Measurements from ENCODE around the gene CFAP97D2.

DNA sequence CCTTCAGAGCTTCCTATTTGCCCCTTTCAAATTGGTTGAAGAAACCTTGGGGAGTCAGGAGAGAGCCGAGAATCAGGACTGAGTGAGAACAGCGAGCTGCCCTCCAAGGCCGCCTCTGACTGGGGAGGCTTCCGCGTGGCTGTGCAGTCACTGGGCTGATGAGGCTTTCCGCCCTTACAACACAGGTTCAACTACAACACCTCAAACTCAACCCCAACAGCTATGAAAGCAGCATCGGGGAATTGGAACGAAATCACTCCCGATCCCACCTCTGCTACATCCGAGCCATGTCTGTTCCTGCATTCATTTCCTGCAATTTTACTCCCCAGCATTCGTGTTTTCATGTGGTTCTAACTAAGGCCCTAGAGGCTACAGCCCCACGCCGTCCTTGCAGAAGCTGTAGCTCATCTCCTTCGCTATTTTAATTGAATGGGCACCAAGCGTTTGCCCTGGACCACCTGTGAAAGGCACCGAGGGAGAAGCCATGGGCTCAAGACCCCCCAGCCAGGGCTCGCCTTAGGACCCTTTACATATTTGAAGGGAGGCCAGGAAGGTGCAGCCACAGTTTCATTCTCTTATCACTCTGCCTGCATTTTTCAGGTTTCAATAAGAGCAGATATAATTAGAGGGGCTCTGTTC lies 34.3 kb upstream of the CFAP97D2 start:
- TF ChIP-seq POLR2A (IDR thresholded peaks at IDR 0.05; ENCODE audit: low read depth, low read length) = no peak
- no peak for TF ChIP-seq POLR2AphosphoS5 (IDR thresholded peaks at IDR 0.05; ENCODE audit: insufficient read depth, low read depth, low read length)
- TF ChIP-seq, protein P1, sequence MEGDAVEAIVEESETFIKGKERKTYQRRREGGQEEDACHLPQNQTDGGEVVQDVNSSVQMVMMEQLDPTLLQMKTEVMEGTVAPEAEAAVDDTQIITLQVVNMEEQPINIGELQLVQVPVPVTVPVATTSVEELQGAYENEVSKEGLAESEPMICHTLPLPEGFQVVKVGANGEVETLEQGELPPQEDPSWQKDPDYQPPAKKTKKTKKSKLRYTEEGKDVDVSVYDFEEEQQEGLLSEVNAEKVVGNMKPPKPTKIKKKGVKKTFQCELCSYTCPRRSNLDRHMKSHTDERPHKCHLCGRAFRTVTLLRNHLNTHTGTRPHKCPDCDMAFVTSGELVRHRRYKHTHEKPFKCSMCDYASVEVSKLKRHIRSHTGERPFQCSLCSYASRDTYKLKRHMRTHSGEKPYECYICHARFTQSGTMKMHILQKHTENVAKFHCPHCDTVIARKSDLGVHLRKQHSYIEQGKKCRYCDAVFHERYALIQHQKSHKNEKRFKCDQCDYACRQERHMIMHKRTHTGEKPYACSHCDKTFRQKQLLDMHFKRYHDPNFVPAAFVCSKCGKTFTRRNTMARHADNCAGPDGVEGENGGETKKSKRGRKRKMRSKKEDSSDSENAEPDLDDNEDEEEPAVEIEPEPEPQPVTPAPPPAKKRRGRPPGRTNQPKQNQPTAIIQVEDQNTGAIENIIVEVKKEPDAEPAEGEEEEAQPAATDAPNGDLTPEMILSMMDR (IDR thresholded peaks at IDR 0.05; ENCODE audit: extremely low read depth in 1 of 2, insufficient read depth in 1 of 2, low read depth in 1 of 2, low read length in 2 of 2) = no peak
- no peak for TF ChIP-seq MYC (IDR thresholded peaks at IDR 0.05; ENCODE audit: low read depth, low read length)
- TF ChIP-seq EZH2 (IDR thresholded peaks at IDR 0.05; ENCODE audit: borderline replicate concordance, low read depth, low read length, severe bottlenecking) = no peak
- TF ChIP-seq FOS (IDR thresholded peaks at IDR 0.05; ENCODE audit: borderline replicate concordance, insufficient read depth, low read length) = no peak

Data from endothelial cell of umbilical vein (primary cell).